ENCODE data around the gene CNBP. TPM values are rescaled to one million over a fixed set of nuclear protein-coding genes. Genes with fewer than 3 reads are reported as not detected.

CNBP gene
- total and polyA plus RNA-seq, 9 of the 15 experiments (the other 6 are each of a cell fraction or from before 2014, with no cell fraction given), result 284 to 717 (median 412) TPM

DNA sequence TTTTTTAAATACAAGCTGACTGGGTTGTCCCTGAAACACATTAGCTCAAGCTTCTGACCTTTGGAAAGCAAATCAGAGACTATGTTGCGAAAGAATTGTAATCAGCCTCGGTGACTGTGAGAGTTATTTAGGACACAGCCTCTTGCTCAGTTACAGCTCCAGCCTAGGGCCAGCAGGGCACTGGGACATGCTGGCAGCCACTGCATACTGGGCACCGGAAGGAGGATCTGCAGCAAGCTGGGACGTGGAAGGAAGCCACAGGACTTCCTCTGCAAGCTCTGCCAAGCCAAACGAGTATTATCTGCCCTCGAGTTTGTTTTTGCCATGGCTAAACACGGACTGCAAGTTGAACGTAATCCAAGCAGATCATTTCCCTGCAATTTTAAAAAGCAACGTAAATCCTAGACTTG lies 41.3 kb upstream of the CNBP start:
- peak; percentile 20; the same call in 1 of the 3 replicates for ATAC-seq
- Histone ChIP-seq H4K20me1 (replicated peaks; ENCODE audit: control insufficient read depth, insufficient read depth, low read length) (no peaks in the 10 kb centered on the region), H3K4me2 (ENCODE audit: insufficient read depth, low read length) (peak overlapping the region; percentile 44), H3K79me2 (ENCODE audit: control insufficient read depth, insufficient read depth, low read length) (no peaks in the 10 kb centered on the region), H3K4me3 (no peak overlapping the region), H3K4me1 (replicated peaks in 1 of 2; ENCODE audit: control insufficient read depth in 2 of 2, insufficient read depth in 2 of 2, low read length in 2 of 2) (peaks cover 24 to 34% of the 10 kb centered on the region in 2 experiments), H3K36me3 (ENCODE audit: control insufficient read depth, insufficient read depth, low read length) (no peaks in the 10 kb centered on the region), H3K9me1 (ENCODE audit: control insufficient read depth, insufficient read depth, low read length) (no peaks in the 10 kb centered on the region), H3K9ac (ENCODE audit: insufficient read depth in 1 of 2, low read depth in 2 of 2, low read length in 2 of 2) (peak overlapping the region; percentile 9 to 88; a peak in 2 of 4 replicates), H3K27ac (ENCODE audit: extremely low read depth, low read depth, low read length) (peak overlapping the region; percentile 45; the same call in 1 of the 3 replicates), H2AFZ (ENCODE audit: low read depth, low read length) (peak overlapping the region; percentile 85), H3K27me3 (ENCODE audit: control insufficient read depth in 2 of 2, insufficient read depth in 2 of 2, low read length in 2 of 2) (no peaks in the 10 kb centered on the region), H3K9me3 (replicated peaks; ENCODE audit: control insufficient read depth, insufficient read depth, low read depth, low read length) (no peaks in the 10 kb centered on the region)
- CTCF ChIA-PET (ENCODE audit: low intra/inter-chr PET ratio), result no interaction called here
- no peak for DNase-seq (ENCODE audit: extremely low read depth in 1 of 4, low spot score in 3 of 4)
- WGBS (ENCODE audit: insufficient coverage, low coverage, missing lambda C conversion rate), result 16% methylated on average over 9 of the region's 9 CpGs
- in situ Hi-C loops (cut with MboI) (no loop called here), intact Hi-C loops (cut with micrococcal nuclease) (loop anchor here (5.0 kb wide), 1 partner anchor 43 kb away; the partner anchor contains the start of gene CNBP)
- BruUV-seq (replicated peaks), result no TSS peak
- no peak for FAIRE-seq
- POLR2A ChIA-PET, result interaction anchor here (0.7 to 1.9 kb wide), 6 partner anchors 9 to 42 kb away, joined by 3 to 7 read pairs (median 3); no protein-coding TSS in a partner anchor
- TF ChIP-seq GABPA (tag; conservative IDR thresholded peaks at IDR 0.05; ENCODE audit: low read depth), result 0 out of 2 replicates have a peak, but pooled peaks have one; percentile 18
- no peak for TF ChIP-seq ZNF707 (CRISPR knock-in tag; conservative IDR thresholded peaks at IDR 0.05)
- TF ChIP-seq CEBPG (CRISPR knock-in tag; IDR thresholded peaks at IDR 0.05), result no peak
- peak; percentile 54 to 73 for TF ChIP-seq CEBPG (tag; conservative IDR thresholded peaks at IDR 0.05 in 1 of 2, IDR thresholded peaks at IDR 0.05 in 1 of 2)
- TF ChIP-seq MCM3 (IDR thresholded peaks at IDR 0.05), result no peak
- no peak for TF ChIP-seq EWSR1 (IDR thresholded peaks at IDR 0.05; ENCODE audit: borderline replicate concordance, low read depth, partially characterized antibody)
- TF ChIP-seq JUN (IDR thresholded peaks at IDR 0.05; ENCODE audit: borderline replicate concordance, low read depth, low read length), result no peak
- no peak for TF ChIP-seq JUN (CRISPR knock-in tag; IDR thresholded peaks at IDR 0.05; ENCODE audit: borderline replicate concordance)
- TF ChIP-seq, protein P1, sequence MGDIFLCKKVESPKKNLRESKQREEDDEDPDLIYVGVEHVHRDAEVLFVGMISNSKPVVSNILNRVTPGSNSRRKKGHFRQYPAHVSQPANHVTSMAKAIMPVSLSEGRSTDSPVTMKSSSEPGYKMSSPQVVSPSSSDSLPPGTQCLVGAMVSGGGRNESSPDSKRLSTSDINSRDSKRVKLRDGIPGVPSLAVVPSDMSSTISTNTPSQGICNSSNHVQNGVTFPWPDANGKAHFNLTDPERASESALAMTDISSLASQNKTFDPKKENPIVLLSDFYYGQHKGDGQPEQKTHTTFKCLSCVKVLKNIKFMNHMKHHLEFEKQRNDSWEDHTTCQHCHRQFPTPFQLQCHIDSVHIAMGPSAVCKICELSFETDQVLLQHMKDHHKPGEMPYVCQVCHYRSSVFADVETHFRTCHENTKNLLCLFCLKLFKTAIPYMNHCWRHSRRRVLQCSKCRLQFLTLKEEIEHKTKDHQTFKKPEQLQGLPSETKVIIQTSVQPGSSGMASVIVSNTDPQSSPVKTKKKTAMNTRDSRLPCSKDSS (IDR thresholded peaks at IDR 0.05; ENCODE audit: low read depth, partially characterized antibody), result no peak
- TF ChIP-seq, protein P2, sequence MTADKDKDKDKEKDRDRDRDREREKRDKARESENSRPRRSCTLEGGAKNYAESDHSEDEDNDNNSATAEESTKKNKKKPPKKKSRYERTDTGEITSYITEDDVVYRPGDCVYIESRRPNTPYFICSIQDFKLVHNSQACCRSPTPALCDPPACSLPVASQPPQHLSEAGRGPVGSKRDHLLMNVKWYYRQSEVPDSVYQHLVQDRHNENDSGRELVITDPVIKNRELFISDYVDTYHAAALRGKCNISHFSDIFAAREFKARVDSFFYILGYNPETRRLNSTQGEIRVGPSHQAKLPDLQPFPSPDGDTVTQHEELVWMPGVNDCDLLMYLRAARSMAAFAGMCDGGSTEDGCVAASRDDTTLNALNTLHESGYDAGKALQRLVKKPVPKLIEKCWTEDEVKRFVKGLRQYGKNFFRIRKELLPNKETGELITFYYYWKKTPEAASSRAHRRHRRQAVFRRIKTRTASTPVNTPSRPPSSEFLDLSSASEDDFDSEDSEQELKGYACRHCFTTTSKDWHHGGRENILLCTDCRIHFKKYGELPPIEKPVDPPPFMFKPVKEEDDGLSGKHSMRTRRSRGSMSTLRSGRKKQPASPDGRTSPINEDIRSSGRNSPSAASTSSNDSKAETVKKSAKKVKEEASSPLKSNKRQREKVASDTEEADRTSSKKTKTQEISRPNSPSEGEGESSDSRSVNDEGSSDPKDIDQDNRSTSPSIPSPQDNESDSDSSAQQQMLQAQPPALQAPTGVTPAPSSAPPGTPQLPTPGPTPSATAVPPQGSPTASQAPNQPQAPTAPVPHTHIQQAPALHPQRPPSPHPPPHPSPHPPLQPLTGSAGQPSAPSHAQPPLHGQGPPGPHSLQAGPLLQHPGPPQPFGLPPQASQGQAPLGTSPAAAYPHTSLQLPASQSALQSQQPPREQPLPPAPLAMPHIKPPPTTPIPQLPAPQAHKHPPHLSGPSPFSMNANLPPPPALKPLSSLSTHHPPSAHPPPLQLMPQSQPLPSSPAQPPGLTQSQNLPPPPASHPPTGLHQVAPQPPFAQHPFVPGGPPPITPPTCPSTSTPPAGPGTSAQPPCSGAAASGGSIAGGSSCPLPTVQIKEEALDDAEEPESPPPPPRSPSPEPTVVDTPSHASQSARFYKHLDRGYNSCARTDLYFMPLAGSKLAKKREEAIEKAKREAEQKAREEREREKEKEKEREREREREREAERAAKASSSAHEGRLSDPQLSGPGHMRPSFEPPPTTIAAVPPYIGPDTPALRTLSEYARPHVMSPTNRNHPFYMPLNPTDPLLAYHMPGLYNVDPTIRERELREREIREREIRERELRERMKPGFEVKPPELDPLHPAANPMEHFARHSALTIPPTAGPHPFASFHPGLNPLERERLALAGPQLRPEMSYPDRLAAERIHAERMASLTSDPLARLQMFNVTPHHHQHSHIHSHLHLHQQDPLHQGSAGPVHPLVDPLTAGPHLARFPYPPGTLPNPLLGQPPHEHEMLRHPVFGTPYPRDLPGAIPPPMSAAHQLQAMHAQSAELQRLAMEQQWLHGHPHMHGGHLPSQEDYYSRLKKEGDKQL (CRISPR knock-in tag; IDR thresholded peaks at IDR 0.05; ENCODE audit: borderline replicate concordance), result no peak
- TF ChIP-seq SMAD3 (CRISPR knock-in tag; conservative IDR thresholded peaks at IDR 0.05), result no peak
- TF ChIP-seq CEBPB (tag; IDR thresholded peaks at IDR 0.05), result peak; percentile 92
- TF ChIP-seq, protein P3, sequence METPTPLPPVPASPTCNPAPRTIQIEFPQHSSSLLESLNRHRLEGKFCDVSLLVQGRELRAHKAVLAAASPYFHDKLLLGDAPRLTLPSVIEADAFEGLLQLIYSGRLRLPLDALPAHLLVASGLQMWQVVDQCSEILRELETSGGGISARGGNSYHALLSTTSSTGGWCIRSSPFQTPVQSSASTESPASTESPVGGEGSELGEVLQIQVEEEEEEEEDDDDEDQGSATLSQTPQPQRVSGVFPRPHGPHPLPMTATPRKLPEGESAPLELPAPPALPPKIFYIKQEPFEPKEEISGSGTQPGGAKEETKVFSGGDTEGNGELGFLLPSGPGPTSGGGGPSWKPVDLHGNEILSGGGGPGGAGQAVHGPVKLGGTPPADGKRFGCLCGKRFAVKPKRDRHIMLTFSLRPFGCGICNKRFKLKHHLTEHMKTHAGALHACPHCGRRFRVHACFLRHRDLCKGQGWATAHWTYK (CRISPR knock-in tag; IDR thresholded peaks at IDR 0.05), result no peak
- TF ChIP-seq HDAC3 (IDR thresholded peaks at IDR 0.05; ENCODE audit: borderline replicate concordance, partially characterized antibody), result no peak

Data from K562 (cell line).